ENCODE measurements around the gene LRMDA.
"Not testable (repeated sequence)": the region's sequence is repeated elsewhere in the genome, so short reads cannot be mapped to it uniquely, and the experiment has no call there.

The LRMDA gene

DNA sequence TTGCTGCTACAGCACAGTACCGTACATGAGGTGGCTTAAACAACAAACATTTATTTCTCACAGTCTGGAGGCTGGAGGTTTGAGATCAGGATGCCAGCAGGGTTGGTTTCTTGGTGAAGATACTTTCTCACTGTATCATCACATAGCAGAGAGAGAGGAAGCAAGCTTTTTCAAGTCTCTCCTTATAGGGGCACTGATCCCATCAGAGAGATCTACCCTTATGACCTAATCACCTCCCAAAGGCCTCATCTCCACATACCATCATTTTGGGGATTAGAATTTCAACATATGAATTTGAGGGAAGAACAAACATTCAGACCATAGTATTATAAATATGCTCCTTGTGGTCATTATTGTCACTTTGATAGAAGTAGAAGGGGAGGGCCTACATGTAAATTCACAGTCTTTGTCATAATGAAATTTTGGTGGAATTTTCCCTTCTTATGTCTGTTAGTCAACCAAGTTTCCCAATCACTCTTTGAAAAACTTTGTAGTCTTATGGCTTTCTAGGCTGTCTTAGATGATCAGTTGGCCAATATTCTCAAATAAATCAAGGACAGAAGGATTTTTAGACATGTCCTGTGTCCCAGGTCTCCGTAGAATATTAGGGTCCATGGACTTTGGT is 606.2 kb downstream of the LRMDA start:
- no peak for DNase-seq

DNA sequence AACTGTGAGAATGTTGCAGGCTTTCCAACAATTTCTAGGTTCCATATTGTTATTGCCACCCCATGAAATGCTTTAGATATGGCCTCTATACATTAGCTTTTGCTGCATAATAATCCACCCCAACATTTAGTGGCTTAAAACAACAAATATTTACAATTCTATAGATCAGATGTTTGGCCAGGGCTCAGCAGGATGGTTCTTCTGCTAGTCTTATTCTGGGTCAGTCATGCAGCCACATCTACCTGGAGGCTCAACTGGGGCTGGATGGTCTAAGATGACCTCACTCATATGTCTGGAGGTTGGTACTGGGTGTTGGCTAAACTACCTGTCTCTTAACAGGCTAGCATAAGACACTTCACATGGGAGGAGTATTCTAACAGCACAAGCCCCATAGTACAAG is 607.3 kb downstream of the LRMDA start:
- DNase-seq, result no peak

DNA sequence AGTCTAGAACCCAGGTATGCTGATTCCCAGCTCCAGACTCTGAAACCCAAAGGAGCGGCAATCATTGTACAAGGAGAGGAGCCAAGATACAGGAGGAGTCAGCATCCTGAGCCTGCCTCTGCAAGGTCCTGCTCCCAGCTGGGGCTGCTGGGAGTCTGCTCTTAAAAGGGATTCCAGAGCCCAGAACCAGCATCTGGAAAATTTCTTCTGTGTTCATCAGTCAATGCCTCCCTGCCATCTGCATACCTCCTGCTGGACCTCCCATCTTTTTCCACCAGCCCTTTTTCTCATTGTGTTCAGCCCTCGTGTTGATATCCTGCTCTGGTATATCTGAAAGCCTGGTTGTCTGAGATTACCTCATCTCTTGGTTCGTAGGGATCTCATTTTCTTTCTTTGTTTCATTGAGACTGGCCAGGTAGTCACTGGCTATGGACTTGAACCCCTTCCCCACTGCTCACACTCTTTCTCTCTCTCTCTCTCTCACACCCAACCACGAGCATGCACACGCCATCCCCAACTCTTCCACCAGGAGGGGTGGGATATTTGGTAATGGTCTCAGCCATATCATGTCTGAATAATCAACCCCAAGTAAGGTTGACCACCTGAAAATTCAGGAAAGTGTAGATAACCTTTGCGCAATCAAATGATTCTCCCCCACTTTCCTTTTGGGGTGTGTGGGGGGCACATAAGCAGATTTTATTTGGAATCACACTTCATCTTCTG is 608.8 kb downstream of the LRMDA start:
- DNase-seq, result no peak

- no peak for DNase-seq
Measured at GRCh38 chr10:76040830-76041220, 609.4 kb downstream of the LRMDA start.

- no peak for DNase-seq
Measured at GRCh38 chr10:76041551-76041950, 610.1 kb downstream of the LRMDA start.

GRCh38 chr10:76043261-76043660 is 611.8 kb downstream of the LRMDA start:
- DNase-seq, result no peak

GRCh38 chr10:76044751-76045150 is 613.3 kb downstream of the LRMDA start:
- no peak for DNase-seq

DNA sequence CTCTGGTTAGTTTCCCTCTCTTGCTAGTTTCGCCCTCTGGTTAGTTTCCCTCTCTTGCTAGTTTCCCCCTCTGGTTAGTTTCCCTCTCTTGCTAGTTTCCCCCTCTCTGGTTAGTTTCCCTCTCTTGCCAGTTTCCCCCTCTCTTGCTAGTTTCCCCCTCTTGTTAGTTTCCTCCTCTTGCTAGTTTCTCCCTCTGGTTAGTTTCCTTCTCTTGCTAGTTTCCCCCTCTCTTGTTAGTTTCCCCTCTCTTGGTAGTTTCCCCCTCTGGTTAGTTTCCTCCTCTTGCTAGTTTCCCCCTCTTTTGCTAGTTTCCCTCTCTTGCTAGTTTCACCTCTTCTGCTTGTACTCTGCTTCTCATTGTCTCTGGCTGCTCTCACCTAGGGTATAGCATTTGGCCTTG is 613.8 kb downstream of the LRMDA start:
- no peak for DNase-seq

- DNase-seq, result no peak
Measured at GRCh38 chr10:76047521-76047920, 616.1 kb downstream of the LRMDA start.

GRCh38 chr10:76049581-76050290 is 618.3 kb downstream of the LRMDA start:
- no peak for DNase-seq

GRCh38 chr10:76050291-76050625 is 618.8 kb downstream of the LRMDA start:
- DNase-seq, result no peak

DNA sequence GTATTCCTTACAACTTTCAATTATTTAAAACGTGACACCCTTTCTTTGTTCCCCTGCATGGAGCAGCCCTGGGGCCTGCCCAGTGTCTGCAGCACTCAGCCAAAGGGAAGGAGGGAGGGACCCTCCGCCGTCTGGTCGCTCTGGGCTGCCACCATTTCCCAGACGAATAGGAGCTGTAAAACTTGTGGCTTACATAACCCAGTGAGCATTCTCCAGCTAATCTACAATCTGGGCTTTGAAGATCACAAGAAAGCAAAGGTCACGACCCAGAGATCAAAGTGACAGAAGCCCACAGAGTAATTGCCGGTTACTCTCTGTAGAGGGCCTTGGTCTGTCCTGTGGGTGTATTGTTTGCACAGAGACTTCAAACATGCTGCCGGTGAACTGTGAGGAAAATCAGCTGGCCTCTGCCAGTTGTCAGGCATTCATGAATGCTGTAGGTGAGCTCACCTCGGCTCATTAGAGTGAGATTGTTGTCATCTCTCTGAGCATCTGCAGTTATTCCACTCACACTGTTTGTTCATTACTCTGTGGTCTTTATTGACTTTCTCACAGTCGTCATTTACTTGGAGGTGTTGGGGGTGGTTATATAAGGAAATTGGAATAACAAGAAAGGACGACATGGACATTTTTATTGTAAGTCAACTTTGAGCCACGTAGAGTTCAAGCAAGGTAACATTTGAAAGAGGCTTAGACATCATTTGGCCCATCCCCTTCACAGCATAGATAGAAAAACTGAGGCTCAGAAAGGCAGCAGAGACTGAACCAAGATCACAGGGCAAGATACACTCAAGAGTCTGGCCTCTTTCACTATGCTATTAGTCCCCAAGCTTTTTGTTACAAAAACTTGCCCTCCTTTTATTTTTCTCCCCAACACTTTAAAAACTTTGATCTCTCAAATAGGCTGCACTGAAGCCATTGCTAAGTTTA is 619.8 kb downstream of the LRMDA start:
- no peak for DNase-seq

- no peak for DNase-seq
Measured at GRCh38 chr10:76052682-76053503, 621.5 kb downstream of the LRMDA start.

DNA sequence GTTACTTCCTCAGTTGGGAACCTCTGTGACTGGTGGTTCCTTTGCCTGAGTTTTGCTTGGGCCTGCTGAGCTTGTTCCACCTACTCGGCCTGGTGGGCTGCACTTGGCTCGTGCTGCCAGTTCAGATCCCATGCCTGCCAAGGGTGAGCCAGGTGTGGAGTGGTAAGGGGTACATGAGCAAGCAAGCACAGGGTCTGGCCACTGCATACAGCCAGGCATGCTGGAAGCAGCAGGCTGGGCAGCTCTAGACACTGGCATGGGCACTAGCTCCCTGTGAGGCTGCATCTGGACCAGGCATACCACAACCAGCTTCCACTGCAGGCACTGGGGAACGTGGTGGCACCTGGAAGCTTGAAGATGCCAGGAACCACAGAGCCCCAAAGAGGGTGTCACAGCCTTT is 624.0 kb downstream of the LRMDA start:
- DNase-seq, result no peak

- DNase-seq, result no peak
Measured at GRCh38 chr10:76055963-76056362, 624.5 kb downstream of the LRMDA start.

DNA sequence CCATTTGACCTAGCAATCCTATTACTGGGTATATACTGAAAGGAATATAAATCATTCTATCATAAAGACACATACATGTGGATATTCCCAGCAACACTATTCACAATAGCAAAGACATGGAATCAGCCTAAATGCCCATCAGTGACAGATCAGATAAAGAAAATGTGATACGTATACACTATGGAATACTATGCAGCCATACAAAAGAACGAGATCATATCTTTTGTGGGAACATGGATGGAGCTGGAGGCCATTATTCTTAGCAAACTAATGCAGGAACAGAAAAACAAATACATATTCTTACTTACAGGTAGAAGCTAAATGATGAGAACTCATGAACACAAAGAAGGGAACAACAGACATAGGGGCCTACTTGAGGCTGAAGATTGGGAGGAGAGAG is 629.6 kb downstream of the LRMDA start:
- DNase-seq, result not testable (repeated sequence)

- DNase-seq, result no peak
Measured at GRCh38 chr10:76066457-76066856, 635.0 kb downstream of the LRMDA start.

- DNase-seq, result no peak
Measured at GRCh38 chr10:76067447-76067846, 636.0 kb downstream of the LRMDA start.

DNA sequence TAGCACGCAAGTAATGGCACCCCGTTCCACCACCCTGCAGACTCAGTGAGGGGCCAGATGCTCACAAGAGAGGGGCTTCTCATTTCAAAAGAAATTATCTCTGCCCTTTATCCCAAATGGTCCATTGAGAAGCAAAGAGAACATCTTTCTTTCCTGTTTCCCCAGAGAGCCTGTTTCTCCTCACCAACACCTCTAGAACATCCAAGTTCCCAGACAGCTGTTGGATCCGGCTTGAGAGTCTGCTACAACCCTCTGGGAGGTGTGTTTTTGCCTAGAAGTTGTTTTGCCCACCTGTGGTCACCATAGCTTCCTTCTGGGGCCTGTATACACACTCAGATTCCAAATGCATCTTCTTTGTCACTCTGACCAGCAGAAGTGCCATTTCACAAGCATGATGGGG is 637.4 kb downstream of the LRMDA start:
- no peak for DNase-seq

DNA sequence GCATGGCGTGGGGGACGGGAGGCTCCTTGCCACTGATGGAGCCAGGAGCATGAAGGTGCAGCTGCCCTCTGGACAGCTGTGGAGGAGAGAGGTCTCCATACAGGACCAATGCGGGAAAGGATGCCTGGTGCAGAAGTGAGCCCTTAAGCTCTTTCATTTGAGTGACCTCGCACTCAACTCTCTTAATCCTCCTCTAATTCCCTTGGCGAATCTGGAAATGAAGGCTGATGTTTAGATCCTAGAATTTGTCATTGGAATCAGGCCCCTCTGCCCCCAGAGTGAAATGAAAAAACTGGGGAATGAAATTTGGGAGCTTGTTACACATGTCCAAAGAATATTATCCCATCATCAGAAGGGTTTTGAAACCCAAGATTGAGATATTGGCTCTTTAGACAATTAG is 639.5 kb downstream of the LRMDA start:
- no peak for DNase-seq

DNA sequence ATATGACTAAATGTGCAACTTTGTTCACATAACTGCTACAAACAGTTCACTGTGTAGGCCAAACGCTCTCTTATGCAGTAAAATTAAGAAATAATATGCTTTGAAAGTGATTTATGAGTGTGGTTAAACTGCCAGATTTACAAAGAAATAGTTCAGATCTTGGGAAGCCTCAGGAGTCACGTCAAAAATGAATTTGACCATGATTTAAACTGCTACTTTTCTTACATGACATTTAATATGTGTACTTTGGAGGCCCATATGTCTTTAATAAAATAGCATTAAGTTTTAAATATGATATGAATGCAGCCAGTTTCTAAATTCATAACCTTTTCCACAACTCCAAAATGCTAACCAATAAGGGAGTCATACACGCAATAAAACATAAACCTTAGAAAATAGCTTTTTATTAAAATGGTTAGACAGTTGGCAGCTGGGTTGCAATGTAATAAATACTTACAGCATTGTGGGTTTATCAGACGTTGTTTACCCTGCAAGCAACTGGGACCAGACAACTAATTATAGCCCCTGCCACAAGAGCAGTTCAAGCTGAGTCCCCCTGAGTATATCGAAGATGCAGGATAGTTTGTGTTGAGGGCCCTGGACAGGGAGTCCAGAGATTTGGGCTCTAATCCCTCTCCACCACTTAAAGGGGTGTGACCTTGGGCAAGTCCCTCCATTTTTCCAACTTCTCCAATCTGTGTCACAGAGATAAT is 640.4 kb downstream of the LRMDA start:
- DNase-seq, result no peak

GRCh38 chr10:76072384-76072783 is 641.0 kb downstream of the LRMDA start:
- no peak for DNase-seq
